SK-N-MC (cell line): ENCODE data around the gene MTMR3.

Experiments used
- EZH2 ChIP-seq: fragments of 200-600 bp; sonication (generic); IDR thresholded peaks from one replicate; pipeline ENCODE4 v1.6.1; 2017; ENCODE audit warnings: antibody characterized with exemption
- POLR2AphosphoS5 ChIP-seq: IDR thresholded peaks from 2 replicates; pipeline ENCODE4 v1.6.1; 2012; ENCODE audit warnings: mild to moderate bottlenecking, low read depth, low read length, borderline replicate concordance

DNA sequence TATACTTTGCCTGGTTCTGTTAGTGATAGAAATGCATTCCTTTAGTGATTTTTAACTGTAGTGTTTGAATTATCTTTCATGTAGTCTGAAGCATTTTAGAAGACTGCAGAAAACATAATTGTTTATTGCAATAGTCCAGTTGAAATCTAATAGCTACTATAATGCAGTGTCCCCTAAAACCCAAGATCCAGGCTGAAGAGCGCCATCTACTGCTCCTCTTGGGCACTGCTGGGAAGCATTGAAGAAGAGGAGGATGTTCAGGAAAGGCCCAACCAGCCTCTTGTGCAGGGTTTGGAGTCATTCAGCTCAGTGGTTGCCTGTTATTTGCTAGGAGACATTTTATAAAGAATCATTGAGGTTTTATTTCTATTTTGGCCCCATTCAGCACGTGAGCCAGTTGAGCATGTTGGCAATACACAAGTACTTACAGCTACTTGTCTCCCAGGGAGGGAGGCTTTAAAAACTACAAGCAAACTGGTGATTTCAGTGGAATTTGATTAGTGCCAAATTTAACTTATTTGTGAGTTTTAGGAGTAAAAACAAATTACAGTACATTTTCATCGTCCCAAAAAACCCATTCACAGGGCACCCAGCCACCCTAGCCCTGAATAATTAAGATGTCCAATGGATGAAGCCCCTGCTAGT is 122.4 kb downstream of the MTMR3 start:
- TF ChIP-seq POLR2AphosphoS5 (no peak), EZH2 (no peak)
